ENCODE measurements around the gene AP1G2.

- TF ChIP-seq POLR2AphosphoS5 (IDR thresholded peaks at IDR 0.05) (no peak), CTCF (IDR thresholded peaks at IDR 0.05) (no peak), POLR2A (IDR thresholded peaks at IDR 0.05) (no peak)
Observed at GRCh38 chr14:23537351-23538049, 30.1 kb downstream of the AP1G2 start.
